Measurements from ENCODE around the gene PNPLA1. TPM values are rescaled to one million over a fixed set of nuclear protein-coding genes. Genes with fewer than 3 reads are reported as not detected.

PNPLA1 gene
- total RNA-seq, 1 experiment from 2014 or later = 0.10 TPM

DNA sequence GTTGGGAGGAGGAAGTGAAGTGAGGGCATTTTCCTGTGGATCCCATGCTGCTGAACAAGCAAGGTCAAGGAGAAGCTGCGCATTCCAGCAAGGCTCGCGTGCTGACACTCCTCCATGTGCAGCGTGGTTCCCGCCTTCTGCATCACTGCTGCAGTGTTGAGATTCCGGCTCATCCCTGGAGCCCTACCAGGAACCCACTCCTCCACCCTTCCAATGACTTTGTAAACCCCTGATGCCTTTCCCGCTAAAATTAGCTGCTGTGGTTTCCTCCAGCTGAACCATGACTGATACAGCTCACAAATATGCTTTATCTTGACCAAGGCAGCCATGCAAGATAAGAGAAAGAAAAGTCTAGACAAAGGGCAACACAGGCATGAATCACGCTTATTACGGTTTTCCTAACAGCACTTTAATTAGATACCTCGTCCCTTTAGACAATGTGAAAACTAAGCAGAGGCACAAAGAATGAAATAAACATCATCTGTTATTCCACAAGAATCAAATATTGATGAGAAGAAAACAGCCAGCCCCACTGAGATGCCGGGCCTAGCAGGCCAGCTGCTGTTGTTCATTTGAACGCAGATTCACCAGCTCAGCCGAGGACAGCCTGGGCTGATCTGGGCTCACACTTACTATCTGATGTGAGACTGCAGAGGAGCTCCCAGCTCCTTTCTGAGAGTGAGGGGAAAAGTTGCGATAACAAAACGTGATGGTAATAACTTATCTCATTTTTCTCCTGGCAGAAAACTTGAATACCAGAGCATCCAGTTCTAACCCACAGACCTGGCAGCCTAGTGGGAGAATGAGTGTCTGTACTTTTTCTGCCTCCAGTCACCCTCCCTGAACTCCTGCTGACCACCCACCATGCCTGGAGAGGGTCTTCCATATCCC lies 81.1 kb downstream of the PNPLA1 start:
- Histone ChIP-seq H3K9me2 (ENCODE audit: insufficient read depth) (no peaks in the 10 kb centered on the region), H3K4me1 (ENCODE audit: control insufficient read depth in 1 of 2, insufficient read depth in 2 of 2, low read length in 2 of 2) (peaks cover 0 to 10% of the 10 kb centered on the region in 2 experiments; a peak in 1 of 4 replicates), H2AFZ (ENCODE audit: low read depth, low read length, poor library complexity, severe bottlenecking) (no peak overlapping the region), H3K79me2 (ENCODE audit: insufficient read depth, low read length) (no peaks in the 10 kb centered on the region), H3K9me3 (ENCODE audit: control insufficient read depth in 1 of 2, insufficient read depth in 1 of 2, low read depth in 1 of 2, low read length in 2 of 2) (peaks cover 0 to 5% of the 10 kb centered on the region in 2 experiments; a peak in 1 of 4 replicates), H3K36me3 (ENCODE audit: control insufficient read depth in 1 of 2, insufficient read depth in 2 of 2, low read length in 2 of 2) (no peaks in the 10 kb centered on the region), H3K4me2 (ENCODE audit: low read length) (peak overlapping the region; percentile 9; the same call in 1 of the 2 replicates), H4K20me1 (ENCODE audit: insufficient read depth) (no peaks in the 10 kb centered on the region), H3K27ac (ENCODE audit: low read depth, low read length) (no peak overlapping the region), H3K27me3 (ENCODE audit: insufficient read depth, low read length) (no peaks in the 10 kb centered on the region), H3K9ac (ENCODE audit: low read length) (no peak overlapping the region), H3K4me3 (replicated peaks in 1 of 2; ENCODE audit: low read depth in 1 of 2, low read length in 2 of 2) (no peak overlapping the region)
- BruUV-seq (replicated peaks) = no TSS peak
- TF ChIP-seq POLR2A (IDR thresholded peaks at IDR 0.05; ENCODE audit: borderline replicate concordance, extremely low read depth, insufficient read depth, insufficient read length) (no peak), ZFX (IDR thresholded peaks at IDR 0.05) (no peak), YY1 (IDR thresholded peaks at IDR 0.05; ENCODE audit: extremely low read depth, insufficient replicate concordance, low read depth, low read length) (no peak), EGR1 (IDR thresholded peaks at IDR 0.05; ENCODE audit: low read depth) (no peak), FOSL1 (IDR thresholded peaks at IDR 0.05; ENCODE audit: low read depth) (no peak), SIN3A (IDR thresholded peaks at IDR 0.05; ENCODE audit: low read depth) (no peak), ZNF274 (IDR thresholded peaks at IDR 0.05; ENCODE audit: low read depth, low read length) (no peak), CEBPB (IDR thresholded peaks at IDR 0.05; ENCODE audit: low read depth) (no peak)
- TF ChIP-seq, protein P1, sequence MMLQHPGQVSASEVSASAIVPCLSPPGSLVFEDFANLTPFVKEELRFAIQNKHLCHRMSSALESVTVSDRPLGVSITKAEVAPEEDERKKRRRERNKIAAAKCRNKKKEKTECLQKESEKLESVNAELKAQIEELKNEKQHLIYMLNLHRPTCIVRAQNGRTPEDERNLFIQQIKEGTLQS (IDR thresholded peaks at IDR 0.05) = no peak
- TF ChIP-seq, protein P2, sequence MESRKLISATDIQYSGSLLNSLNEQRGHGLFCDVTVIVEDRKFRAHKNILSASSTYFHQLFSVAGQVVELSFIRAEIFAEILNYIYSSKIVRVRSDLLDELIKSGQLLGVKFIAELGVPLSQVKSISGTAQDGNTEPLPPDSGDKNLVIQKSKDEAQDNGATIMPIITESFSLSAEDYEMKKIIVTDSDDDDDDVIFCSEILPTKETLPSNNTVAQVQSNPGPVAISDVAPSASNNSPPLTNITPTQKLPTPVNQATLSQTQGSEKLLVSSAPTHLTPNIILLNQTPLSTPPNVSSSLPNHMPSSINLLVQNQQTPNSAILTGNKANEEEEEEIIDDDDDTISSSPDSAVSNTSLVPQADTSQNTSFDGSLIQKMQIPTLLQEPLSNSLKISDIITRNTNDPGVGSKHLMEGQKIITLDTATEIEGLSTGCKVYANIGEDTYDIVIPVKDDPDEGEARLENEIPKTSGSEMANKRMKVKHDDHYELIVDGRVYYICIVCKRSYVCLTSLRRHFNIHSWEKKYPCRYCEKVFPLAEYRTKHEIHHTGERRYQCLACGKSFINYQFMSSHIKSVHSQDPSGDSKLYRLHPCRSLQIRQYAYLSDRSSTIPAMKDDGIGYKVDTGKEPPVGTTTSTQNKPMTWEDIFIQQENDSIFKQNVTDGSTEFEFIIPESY (IDR thresholded peaks at IDR 0.05; ENCODE audit: extremely low read depth, insufficient replicate concordance, low read length) = no peak
- ChIA-PET RAD21 (ENCODE audit: low non-redundant PET in 1 of 2, low total read pairs in 2 of 2, uncharacterized antibody in 2 of 2, unreplicated experiment in 2 of 2) (no interaction called here), POLR2A (no interaction called here), CTCF (interaction anchor here (1.1 kb wide), 1 partner anchor 10 kb away, joined by 3 read pairs; no protein-coding TSS in a partner anchor)
- DNase-seq (ENCODE audit: low read depth, low spot score) = no peak
- peak; percentile 27; the same call in 1 of the 2 replicates for ATAC-seq
- intact Hi-C loops (cut with micrococcal nuclease) = no loop called here

Data from HCT116 (cell line).